Osteoblast (primary cell): Measurements from ENCODE around the gene SLC7A14. TPM values are rescaled to one million over a fixed set of nuclear protein-coding genes. Genes with fewer than 3 reads are reported as not detected.

ENCODE experiments used
- DNase-seq: peaks from one replicate; pipeline ENCODE4 v3.0.0; 2011; ENCODE audit warnings: low spot score, mixed read lengths; ENCODE audit not compliant: insufficient read length; ENCODE audit errors: missing footprints
- H2AFZ ChIP-seq: 2 replicates; pipeline ENCODE4 v1.6.0; 2011; ENCODE audit warnings: mild to moderate bottlenecking, low read length
- H3K27ac ChIP-seq: 2 replicates; pipeline ENCODE4 v1.5.1; 2011; ENCODE audit warnings: mild to moderate bottlenecking, low read depth, low read length, moderate library complexity
- H3K27me3 ChIP-seq: 2 replicates; pipeline ENCODE4 v1.6.0; 2012; ENCODE audit warnings: mild to moderate bottlenecking, control low read depth, inconsistent platforms, low read length, moderate library complexity; ENCODE audit not compliant: insufficient read depth
- H3K36me3 ChIP-seq: 2 replicates; pipeline ENCODE4 v1.5.1; 2011; ENCODE audit warnings: mild to moderate bottlenecking, low read length, control low read depth, moderate library complexity; ENCODE audit not compliant: insufficient read depth
- H3K4me1 ChIP-seq: 2 replicates; pipeline ENCODE4 v1.5.1; 2011; ENCODE audit warnings: mild to moderate bottlenecking, low read length, control low read depth, moderate library complexity; ENCODE audit not compliant: insufficient read depth
- H3K4me2 ChIP-seq: 2 replicates; pipeline ENCODE4 v1.6.0; 2011; ENCODE audit warnings: mild to moderate bottlenecking, low read length; ENCODE audit not compliant: insufficient read depth
- H3K4me3 ChIP-seq: fragments of 200-600 bp; sonication (generic); 3 replicates; pipeline ENCODE4 v1.5.1; 2012; ENCODE audit warnings: mild to moderate bottlenecking, low read length, inconsistent platforms; ENCODE audit not compliant: insufficient read depth
- H3K79me2 ChIP-seq: 2 replicates; pipeline ENCODE4 v1.6.0; 2012; ENCODE audit warnings: mild to moderate bottlenecking, low read length, control low read depth, inconsistent platforms; ENCODE audit not compliant: insufficient read depth
- H3K9me3 ChIP-seq: 2 replicates; pipeline ENCODE4 v1.5.1; 2011; ENCODE audit warnings: low read depth, low read length, control low read depth
- H4K20me1 ChIP-seq: 2 replicates; pipeline ENCODE4 v1.6.0; 2012; ENCODE audit warnings: mild to moderate bottlenecking, low read length, control low read depth; ENCODE audit not compliant: insufficient read depth
- CTCF ChIP-seq: IDR thresholded peaks from 2 replicates; pipeline ENCODE4 v1.5.1; 2011; ENCODE audit warnings: mild to moderate bottlenecking, low read depth, low read length, moderate library complexity; ENCODE audit errors: extremely low read depth
- total RNA-seq: library from RNA; depleted of rRNA; stranded (reverse); fragments of >200 nt; gene quantifications from 2 replicates; pipeline ENCODE4 v1.2.3, GENCODE V29; 2012

SLC7A14 gene
- total RNA-seq, 1 donor: 0.36 TPM

GRCh38 chr3:170594528-170594927 lies 8.7 kb upstream of the SLC7A14 start:
- Histone ChIP-seq H2AFZ (no peak overlapping the region), H3K27ac (no peak overlapping the region), H3K4me3 (no peak overlapping the region), H3K27me3 (peaks cover 7% of the 10 kb centered on the region), H3K4me2 (no peak overlapping the region), H3K79me2 (no peaks in the 10 kb centered on the region), H3K4me1 (no peaks in the 10 kb centered on the region), H3K36me3 (no peaks in the 10 kb centered on the region), H4K20me1 (no peaks in the 10 kb centered on the region), H3K9me3 (no peaks in the 10 kb centered on the region)
- DNase-seq: no peak
- no peak for TF ChIP-seq CTCF

- Histone ChIP-seq H3K36me3 (no peaks in the 10 kb centered on the region), H2AFZ (no peak overlapping the region), H4K20me1 (no peaks in the 10 kb centered on the region), H3K79me2 (no peaks in the 10 kb centered on the region), H3K4me3 (no peak overlapping the region), H3K4me2 (no peak overlapping the region), H3K27ac (no peak overlapping the region), H3K27me3 (peaks cover 15% of the 10 kb centered on the region), H3K4me1 (no peaks in the 10 kb centered on the region), H3K9me3 (no peaks in the 10 kb centered on the region)
- DNase-seq: no peak
- TF ChIP-seq CTCF: no peak
Observed at GRCh38 chr3:170593634-170594033, 7.8 kb upstream of the SLC7A14 start.

- Histone ChIP-seq H2AFZ (no peak overlapping the region), H3K36me3 (no peaks in the 10 kb centered on the region)
- no peak for DNase-seq
Observed at GRCh38 chr3:170589113-170589512, 3.2 kb upstream of the SLC7A14 start.

More at GRCh38 chr3:170589113-170589512, 3.2 kb upstream of the SLC7A14 start:
- Histone ChIP-seq H3K4me2 (no peak overlapping the region), H3K79me2 (no peaks in the 10 kb centered on the region), H3K4me3 (no peak overlapping the region), H3K27ac (no peak overlapping the region), H3K27me3 (peaks cover 55% of the 10 kb centered on the region), H3K4me1 (no peaks in the 10 kb centered on the region), H3K9me3 (no peaks in the 10 kb centered on the region), H4K20me1 (no peaks in the 10 kb centered on the region)
- no peak for TF ChIP-seq CTCF
